ENCODE data around the gene ANTXR2.
"Not testable (repeated sequence)": the region's sequence is repeated elsewhere in the genome, so short reads cannot be mapped to it uniquely, and the experiment has no call there.

ANTXR2 gene

DNA sequence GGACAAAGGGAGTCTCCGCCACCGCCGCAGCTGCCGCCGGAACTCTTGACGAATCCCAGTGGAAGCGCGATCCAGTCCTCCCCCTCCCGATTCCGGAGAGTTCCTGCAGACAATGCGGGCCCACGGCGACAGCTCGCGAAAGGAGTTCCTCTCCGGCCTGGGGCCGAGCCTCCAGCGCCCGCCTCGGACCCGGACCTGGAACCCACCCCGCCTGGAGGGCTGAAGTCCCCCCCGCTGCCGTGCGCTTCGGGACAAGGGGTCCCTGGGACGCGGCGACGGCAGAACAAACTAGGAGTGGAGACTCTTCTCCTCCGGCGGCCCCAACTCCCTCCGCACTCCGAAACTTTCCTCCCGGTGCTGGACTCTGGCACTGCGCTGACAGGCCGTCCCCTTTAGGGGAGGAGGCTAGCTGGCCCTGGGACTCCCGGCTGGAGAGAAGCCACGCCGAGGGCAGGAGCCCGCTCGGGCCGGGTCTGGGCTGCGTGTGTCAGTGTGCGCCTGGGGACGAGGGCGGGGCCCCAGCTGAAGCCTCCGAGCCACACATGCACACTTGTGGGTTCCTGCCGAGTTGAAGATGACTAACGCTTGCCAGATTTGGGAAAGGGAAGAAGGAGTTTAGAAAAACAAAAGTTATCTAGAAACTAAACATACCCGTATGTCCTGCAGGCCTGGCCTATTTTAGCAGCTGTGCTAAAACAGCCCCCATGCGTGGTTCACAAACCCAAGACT lies at the start of gene ANTXR2:
ANTXR2 (minus strand) TSS at position 486 of the 729 bp plus-strand sequence. CDS start 669 bp downstream, outside the sequence.
- peak; percentile 98 for DNase-seq (ENCODE audit: low read depth in 2 of 2)
- TF ChIP-seq, protein P1, sequence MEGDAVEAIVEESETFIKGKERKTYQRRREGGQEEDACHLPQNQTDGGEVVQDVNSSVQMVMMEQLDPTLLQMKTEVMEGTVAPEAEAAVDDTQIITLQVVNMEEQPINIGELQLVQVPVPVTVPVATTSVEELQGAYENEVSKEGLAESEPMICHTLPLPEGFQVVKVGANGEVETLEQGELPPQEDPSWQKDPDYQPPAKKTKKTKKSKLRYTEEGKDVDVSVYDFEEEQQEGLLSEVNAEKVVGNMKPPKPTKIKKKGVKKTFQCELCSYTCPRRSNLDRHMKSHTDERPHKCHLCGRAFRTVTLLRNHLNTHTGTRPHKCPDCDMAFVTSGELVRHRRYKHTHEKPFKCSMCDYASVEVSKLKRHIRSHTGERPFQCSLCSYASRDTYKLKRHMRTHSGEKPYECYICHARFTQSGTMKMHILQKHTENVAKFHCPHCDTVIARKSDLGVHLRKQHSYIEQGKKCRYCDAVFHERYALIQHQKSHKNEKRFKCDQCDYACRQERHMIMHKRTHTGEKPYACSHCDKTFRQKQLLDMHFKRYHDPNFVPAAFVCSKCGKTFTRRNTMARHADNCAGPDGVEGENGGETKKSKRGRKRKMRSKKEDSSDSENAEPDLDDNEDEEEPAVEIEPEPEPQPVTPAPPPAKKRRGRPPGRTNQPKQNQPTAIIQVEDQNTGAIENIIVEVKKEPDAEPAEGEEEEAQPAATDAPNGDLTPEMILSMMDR (IDR thresholded peaks at IDR 0.05; ENCODE audit: low read depth, low read length) = no peak
- H3K4me3 ChIP-seq (replicated peaks in 1 of 2; ENCODE audit: low read depth in 2 of 2, low read length in 2 of 2) = peak within 1 kb of the TSS; percentile 83 to 92

DNA sequence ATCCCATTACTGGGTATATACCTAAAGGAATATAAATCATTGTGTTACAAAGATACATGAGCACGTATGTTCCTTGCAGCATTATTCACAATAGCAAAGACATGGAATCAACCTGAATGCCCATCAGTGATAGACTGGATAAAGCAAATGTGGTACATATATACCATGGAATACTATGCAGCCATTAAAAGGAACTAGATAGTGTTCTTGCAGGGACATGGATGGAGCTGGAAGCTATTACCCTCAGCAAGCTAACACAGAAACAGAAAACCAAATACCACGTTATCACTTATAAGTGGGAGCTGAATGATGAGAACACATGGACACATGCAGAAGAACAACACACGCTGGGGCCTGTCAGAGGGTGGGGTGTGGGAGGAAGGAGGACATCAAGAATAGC lies 48.8 kb upstream of the ANTXR2 start:
- not testable (repeated sequence) for DNase-seq (ENCODE audit: low read depth in 2 of 2); H3K4me3 ChIP-seq (replicated peaks in 1 of 2; ENCODE audit: low read depth in 2 of 2, low read length in 2 of 2)

DNA sequence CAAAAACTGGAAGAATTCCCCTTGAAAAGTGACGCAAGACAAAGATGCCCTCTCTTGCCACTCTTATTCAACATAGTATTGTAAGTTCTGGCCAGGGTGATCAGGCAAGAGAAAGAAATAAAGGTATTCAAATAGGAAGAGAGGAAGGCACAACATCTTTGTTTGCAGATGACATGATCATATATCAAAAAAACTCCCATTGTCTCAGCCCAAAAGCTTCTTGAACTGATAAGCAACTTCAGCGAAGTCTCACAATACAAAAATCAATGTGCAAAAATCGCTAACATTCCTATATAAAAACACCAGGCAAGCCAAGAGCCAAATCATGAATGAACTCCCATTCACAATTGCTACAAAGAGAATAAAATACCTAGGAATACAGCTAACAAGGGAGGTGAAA lies 46.6 kb upstream of the ANTXR2 start:
- not testable (repeated sequence) for DNase-seq (ENCODE audit: low read depth in 2 of 2)

DNA sequence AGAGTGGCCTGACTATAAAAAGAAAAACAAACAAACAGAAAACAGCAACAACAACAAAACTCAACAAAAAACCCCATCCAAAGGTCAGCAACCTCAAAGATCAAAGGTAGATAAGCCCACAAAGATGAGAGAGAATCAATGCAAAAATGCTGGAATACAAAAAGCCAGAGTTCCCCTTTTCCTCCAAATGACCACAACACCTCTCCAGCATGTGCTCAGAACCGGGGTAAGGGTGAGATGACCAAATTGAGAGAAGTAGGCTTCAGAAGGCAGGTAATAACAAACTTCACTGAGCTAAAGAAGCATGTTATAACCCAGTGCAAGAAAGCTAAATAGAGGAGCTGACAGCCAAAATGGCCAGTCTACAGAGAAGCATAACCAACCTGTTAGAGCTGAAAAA lies 43.5 kb upstream of the ANTXR2 start:
- DNase-seq (ENCODE audit: low read depth in 2 of 2) = no peak
- H3K4me3 ChIP-seq (replicated peaks in 1 of 2; ENCODE audit: low read depth in 2 of 2, low read length in 2 of 2) = no peak overlapping the region
- TF ChIP-seq, protein P1 (IDR thresholded peaks at IDR 0.05; ENCODE audit: low read depth, low read length) = no peak

More for the DNA sequence above, 46.6 kb upstream of the ANTXR2 start:
- not testable (repeated sequence) for H3K4me3 ChIP-seq (replicated peaks in 1 of 2; ENCODE audit: low read depth in 2 of 2, low read length in 2 of 2)

DNA sequence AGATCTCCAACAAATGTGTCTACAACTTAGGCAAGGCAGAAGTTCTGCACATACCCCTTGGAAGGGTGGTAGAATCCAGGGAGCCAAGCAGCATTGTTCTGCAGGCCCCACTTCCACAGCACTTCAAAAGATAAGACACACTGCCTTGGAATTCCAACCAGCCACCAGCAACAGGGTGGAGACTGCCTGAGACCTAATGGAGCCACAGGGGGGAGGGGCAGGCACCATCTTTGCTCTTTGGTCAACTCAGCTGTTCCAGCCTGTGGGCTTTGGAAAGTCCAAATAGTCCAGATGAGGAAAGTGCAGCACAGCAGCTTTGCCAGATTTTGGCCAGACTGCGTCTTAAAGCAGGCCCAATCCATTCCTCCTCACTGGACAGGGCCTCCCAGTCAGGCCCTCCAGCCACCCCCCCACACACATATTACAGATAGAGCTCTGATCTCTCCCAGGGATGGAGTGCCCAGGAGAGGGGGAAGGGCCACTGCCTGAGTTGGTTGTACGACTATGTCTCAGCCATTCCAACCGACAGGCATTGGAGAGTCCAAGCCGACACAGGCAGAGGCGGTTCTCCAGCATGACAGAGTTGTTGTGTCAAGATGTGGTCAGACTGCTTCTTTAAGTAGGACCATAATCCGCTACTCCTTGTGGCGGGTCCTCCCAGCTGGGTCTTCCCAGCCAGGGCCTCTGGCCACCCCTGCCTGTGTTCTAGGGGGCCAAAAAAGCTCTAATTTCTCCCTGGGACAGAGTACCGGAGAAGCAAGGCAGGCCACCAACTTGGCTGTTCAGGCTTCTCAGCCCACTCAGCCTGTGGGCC lies 42.5 kb upstream of the ANTXR2 start:
- TF ChIP-seq, protein P1 (IDR thresholded peaks at IDR 0.05; ENCODE audit: low read depth, low read length) = no peak
- H3K4me3 ChIP-seq (replicated peaks in 1 of 2; ENCODE audit: low read depth in 2 of 2, low read length in 2 of 2) = no peak overlapping the region

DNA sequence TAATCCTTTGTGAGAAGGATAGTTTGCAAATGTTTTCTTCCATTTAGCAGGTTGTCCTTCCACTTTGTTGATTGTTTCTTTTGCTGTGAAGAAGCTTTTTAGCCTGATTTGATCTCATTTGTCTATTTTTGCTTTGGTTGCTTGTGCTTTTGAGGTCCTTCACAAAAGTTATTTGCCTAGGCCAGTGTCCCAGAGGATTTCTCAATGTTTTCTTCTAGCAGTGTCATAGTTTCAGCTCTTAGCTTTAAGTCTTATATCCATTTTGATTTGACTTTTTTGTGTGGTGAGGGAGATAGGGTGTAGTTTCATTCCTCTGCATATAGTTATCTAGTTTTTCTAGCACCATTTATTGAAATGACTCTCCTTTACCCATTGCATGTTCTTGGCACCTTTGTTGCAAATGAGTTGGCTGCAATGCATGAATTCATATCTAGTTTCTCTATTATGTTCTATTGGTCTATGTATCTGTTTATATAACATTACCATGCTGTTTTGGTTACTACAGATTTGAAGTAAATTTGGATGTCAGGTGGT lies 41.8 kb upstream of the ANTXR2 start:
- no peak for DNase-seq (ENCODE audit: low read depth in 2 of 2)
- no peak overlapping the region for H3K4me3 ChIP-seq (replicated peaks in 1 of 2; ENCODE audit: low read depth in 2 of 2, low read length in 2 of 2)
- TF ChIP-seq, protein P1 (IDR thresholded peaks at IDR 0.05; ENCODE audit: low read depth, low read length) = no peak

More for the DNA sequence above, 42.5 kb upstream of the ANTXR2 start:
- DNase-seq (ENCODE audit: low read depth in 2 of 2) = no peak

DNA sequence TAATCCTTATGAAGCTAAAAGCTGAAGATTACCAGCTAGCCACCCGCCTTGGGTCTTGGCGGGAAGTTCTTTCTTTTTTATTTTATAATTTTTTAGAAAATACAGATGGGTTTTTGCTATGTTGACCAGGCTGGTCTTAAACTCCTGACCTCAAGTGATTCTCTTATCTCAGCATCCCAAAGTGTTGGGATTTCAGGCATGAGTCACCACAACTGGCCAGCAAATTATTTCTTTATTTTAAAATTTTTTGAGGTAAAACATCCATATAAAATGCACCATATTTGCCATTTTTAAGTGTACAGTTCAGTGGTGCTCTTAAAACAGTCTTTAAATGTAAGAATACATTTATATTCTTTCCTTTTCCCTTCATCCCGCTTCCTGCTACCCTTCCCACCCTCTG lies 40.6 kb upstream of the ANTXR2 start:
- TF ChIP-seq, protein P1 (IDR thresholded peaks at IDR 0.05; ENCODE audit: low read depth, low read length) = no peak

More for the DNA sequence above, 40.6 kb upstream of the ANTXR2 start:
- DNase-seq (ENCODE audit: low read depth in 2 of 2) = no peak
- no peak overlapping the region for H3K4me3 ChIP-seq (replicated peaks in 1 of 2; ENCODE audit: low read depth in 2 of 2, low read length in 2 of 2)

Measured in cardiac fibroblast (primary cell).